ENCODE results near the gene CIROP. TPM values are rescaled to one million over a fixed set of nuclear protein-coding genes. Genes with fewer than 3 reads are reported as not detected.

The CIROP gene
- total RNA-seq, 6 donors from 2014 or later, result not detected

- no peak for TF ChIP-seq EP300 (IDR thresholded peaks at IDR 0.05)
- TF ChIP-seq, protein P1, sequence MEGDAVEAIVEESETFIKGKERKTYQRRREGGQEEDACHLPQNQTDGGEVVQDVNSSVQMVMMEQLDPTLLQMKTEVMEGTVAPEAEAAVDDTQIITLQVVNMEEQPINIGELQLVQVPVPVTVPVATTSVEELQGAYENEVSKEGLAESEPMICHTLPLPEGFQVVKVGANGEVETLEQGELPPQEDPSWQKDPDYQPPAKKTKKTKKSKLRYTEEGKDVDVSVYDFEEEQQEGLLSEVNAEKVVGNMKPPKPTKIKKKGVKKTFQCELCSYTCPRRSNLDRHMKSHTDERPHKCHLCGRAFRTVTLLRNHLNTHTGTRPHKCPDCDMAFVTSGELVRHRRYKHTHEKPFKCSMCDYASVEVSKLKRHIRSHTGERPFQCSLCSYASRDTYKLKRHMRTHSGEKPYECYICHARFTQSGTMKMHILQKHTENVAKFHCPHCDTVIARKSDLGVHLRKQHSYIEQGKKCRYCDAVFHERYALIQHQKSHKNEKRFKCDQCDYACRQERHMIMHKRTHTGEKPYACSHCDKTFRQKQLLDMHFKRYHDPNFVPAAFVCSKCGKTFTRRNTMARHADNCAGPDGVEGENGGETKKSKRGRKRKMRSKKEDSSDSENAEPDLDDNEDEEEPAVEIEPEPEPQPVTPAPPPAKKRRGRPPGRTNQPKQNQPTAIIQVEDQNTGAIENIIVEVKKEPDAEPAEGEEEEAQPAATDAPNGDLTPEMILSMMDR (IDR thresholded peaks at IDR 0.05), result peak; percentile 95 to 100 (median 100)
- Histone ChIP-seq H3K36me3 (no peaks in the 10 kb centered on the region), H3K9me3 (no peaks in the 10 kb centered on the region), H3K27me3 (no peaks in the 10 kb centered on the region), H3K27ac (peak overlapping the region in 3 of 4 donors; percentile 44 to 77 (median 50)), H3K4me3 (no peak overlapping the region), H3K4me1 (peaks cover 5 to 36% (median 13%) of the 10 kb centered on the region in 4 donors)
- ATAC-seq (ENCODE audit: low FRiP score in 2 of 2) (peak; percentile 93 to 96), DNase-seq (peak; percentile 89 to 96)
- 16 to 53% methylated on average over 3 to 9 of the region's 9 CpGs for WGBS, 2 donors
These were observed 15.9 kb upstream of the CIROP start for GRCh38 chr14:23120541-23121251.

GRCh38 chr14:23119363-23120327 lies 14.9 kb upstream of the CIROP start:
- peak in 1 of 2 donors; percentile 23 for ATAC-seq (ENCODE audit: low FRiP score in 2 of 2)
- Histone ChIP-seq H3K27me3 (no peaks in the 10 kb centered on the region), H3K4me3 (peak overlapping the region in 1 of 4 donors; percentile 10), H3K4me1 (peaks cover 5 to 43% (median 22%) of the 10 kb centered on the region in 4 donors), H3K9me3 (no peaks in the 10 kb centered on the region), H3K27ac (peak overlapping the region in 3 of 4 donors; percentile 44 to 77 (median 50)), H3K36me3 (no peaks in the 10 kb centered on the region)
- WGBS, 2 donors, result 63 to 67% methylated on average over 12 to 16 of the region's 16 CpGs
- no peak for DNase-seq
- TF ChIP-seq EP300 (IDR thresholded peaks at IDR 0.05) (no peak), POLR2AphosphoS5 (IDR thresholded peaks at IDR 0.05) (no peak), POLR2A (IDR thresholded peaks at IDR 0.05) (no peak)
- TF ChIP-seq, protein P1 (IDR thresholded peaks at IDR 0.05), result no peak

DNA sequence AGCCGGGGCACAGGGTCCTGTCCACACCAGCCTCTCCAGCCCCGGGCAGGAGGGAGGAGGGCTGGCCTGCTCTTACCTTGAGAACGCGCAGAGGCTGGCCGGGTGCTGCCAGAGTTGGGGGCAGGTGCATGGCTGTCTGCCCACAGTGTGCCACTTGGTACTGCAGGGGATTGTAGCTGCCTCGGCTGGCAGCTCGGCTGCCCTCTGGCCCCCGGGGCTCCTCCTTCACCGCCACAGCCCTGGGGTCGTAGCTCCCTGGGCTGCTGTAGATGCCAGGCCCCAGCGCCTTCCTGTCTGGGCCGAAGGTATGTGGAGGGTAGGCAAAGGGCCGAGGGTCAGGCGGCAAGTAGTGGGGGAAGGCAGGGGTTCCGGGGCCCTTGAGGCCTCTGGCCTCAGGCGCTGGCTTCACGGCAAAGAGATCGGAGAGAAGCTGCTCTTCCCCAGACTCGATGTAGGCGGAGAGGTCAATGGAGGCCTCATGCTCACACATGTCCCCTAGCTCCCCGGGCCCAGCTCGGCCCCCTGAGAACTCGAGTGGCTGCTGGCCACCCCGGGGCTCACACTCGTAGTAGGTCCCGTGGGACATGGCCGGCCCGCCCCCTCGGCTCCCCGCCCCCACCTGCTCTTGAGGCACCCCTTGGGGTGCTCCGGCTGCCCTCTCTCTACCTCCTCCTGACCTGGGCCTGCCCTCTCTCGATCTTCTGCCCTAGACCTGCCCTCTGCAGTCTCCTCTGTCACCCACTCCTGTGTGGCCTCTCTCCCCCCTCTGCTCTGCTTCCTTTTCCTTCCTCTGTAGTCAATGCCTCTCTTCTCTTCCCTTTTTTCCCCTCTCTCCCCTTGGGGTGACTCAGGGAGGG lies 13.9 kb upstream of the CIROP start, which contains the start of gene CEBPE:
TSS of gene CEBPE (minus strand) at position 750 of the 857 bp plus-strand sequence. CDS start at position 586, 164 bp downstream.
- no peaks in the 10 kb centered on the region for H3K9me3 ChIP-seq
- no peaks in the 10 kb centered on the region for H3K36me3 ChIP-seq
- 76 to 77% methylated on average over 10 to 32 of the region's 32 CpGs for WGBS, 2 donors
- no peaks in the 10 kb centered on the region for H3K27me3 ChIP-seq
- H3K27ac ChIP-seq, result peak within 1 kb of the TSS; percentile 44 to 77 (median 52)
- TF ChIP-seq POLR2A (IDR thresholded peaks at IDR 0.05), result no peak
- DNase-seq, result no peak
- H3K4me1 ChIP-seq, result peaks cover 8 to 50% (median 29%) of the 10 kb centered on the region in 4 donors
- ATAC-seq (ENCODE audit: low FRiP score in 2 of 2), result no peak
- H3K4me3 ChIP-seq, result peak within 1 kb of the TSS in 1 of 4 donors; percentile 10

- WGBS, 2 donors, result 82% methylated on average over 28 to 31 of the region's 32 CpGs
- DNase-seq (no peak), ATAC-seq (ENCODE audit: low FRiP score in 2 of 2) (no peak)
- no peak for TF ChIP-seq POLR2AphosphoS5 (IDR thresholded peaks at IDR 0.05)
- TF ChIP-seq EP300 (IDR thresholded peaks at IDR 0.05), result no peak
- TF ChIP-seq POLR2A (IDR thresholded peaks at IDR 0.05), result no peak
- TF ChIP-seq, protein P1 (IDR thresholded peaks at IDR 0.05), result no peak
- peak overlapping the region in 1 of 4 donors; percentile 7 for H3K27ac ChIP-seq
- H3K36me3 ChIP-seq, result no peaks in the 10 kb centered on the region
- H3K9me3 ChIP-seq, result no peaks in the 10 kb centered on the region
- no peak overlapping the region for H3K4me3 ChIP-seq
- H3K27me3 ChIP-seq, result no peaks in the 10 kb centered on the region
- peaks cover 8 to 49% (median 34%) of the 10 kb centered on the region in 4 donors for H3K4me1 ChIP-seq
These were observed 12.7 kb upstream of the CIROP start for GRCh38 chr14:23117371-23118020.

Data from upper lobe of left lung (tissue), 6 donors.